ENCODE measurements around the gene TAL1.

DNA sequence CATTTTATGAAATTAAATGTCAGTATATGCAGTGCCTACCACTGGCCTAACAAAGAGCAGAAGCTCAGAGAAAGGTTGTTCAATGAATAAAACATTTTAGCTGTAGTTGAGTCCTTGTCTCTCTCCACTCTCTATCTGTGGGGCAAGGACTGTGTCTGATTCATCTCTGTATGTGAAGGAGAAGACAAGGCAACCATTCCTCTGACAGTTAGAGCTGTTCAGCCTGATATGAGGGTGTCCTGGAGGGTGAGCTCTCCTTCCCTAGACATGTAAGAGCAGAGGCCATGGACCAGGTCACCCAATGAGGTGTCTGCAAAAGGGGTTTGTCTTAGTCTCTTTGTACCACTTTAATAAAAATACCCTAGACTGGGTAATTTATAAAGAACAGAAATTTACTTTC, 37.7 kb downstream of the TAL1 start:
- TF ChIP-seq, protein P1, sequence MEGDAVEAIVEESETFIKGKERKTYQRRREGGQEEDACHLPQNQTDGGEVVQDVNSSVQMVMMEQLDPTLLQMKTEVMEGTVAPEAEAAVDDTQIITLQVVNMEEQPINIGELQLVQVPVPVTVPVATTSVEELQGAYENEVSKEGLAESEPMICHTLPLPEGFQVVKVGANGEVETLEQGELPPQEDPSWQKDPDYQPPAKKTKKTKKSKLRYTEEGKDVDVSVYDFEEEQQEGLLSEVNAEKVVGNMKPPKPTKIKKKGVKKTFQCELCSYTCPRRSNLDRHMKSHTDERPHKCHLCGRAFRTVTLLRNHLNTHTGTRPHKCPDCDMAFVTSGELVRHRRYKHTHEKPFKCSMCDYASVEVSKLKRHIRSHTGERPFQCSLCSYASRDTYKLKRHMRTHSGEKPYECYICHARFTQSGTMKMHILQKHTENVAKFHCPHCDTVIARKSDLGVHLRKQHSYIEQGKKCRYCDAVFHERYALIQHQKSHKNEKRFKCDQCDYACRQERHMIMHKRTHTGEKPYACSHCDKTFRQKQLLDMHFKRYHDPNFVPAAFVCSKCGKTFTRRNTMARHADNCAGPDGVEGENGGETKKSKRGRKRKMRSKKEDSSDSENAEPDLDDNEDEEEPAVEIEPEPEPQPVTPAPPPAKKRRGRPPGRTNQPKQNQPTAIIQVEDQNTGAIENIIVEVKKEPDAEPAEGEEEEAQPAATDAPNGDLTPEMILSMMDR (conservative IDR thresholded peaks at IDR 0.05): no peak
- TF ChIP-seq ZFX (IDR thresholded peaks at IDR 0.05): no peak
